Transverse colon (tissue), 4 donors: Measurements from ENCODE around the gene PI4K2A.

ENCODE experiments used
- CTCF ChIP-seq, 5 experiments: fragments of 200-600 bp in 3 of 5; fragments of 450-650 bp in 2 of 5; sonication (generic) in 3 of 5; IDR thresholded peaks; 1 replicate in 2 of 5; 2 replicates in 3 of 5; pipeline ENCODE4 v1.5.1; 2016 to 2017; ENCODE audit warnings: antibody characterized with exemption in 5 of 5, inconsistent platforms in 3 of 5, mild to moderate bottlenecking in 2 of 5, moderate library complexity in 1 of 5
- EP300 ChIP-seq: sonication (generic); formaldehyde crosslinking; IDR thresholded peaks from one replicate; pipeline ENCODE4 v1.6.1; 2017; ENCODE audit warnings: antibody characterized with exemption, low read depth
- POLR2A ChIP-seq: fragments of 450-650 bp; IDR thresholded peaks from one replicate; pipeline ENCODE4 v1.6.1; 2016; ENCODE audit warnings: antibody characterized with exemption, mild to moderate bottlenecking, moderate library complexity
- POLR2AphosphoS5 ChIP-seq, 3 donors: sonication (generic); formaldehyde crosslinking; IDR thresholded peaks; one replicate each; pipeline ENCODE4 v1.6.1; 2016; ENCODE audit warnings: antibody characterized with exemption in 3 of 3

- TF ChIP-seq POLR2A (no peak), CTCF (IDR thresholded peaks at IDR 0.05) (no peak), EP300 (no peak), POLR2AphosphoS5 (IDR thresholded peaks at IDR 0.05) (peak in 2 of 3 donors; percentile 14 to 48)
Measured at GRCh38 chr10:97721871-97722780, 81.7 kb downstream of the PI4K2A start.
